Trophoblast cell (in vitro differentiated cells and primary cell): Measurements from ENCODE around the gene LIME1.

Source experiments
- DNase-seq, 2 donors: peaks; one replicate each; pipeline ENCODE4 v3.0.0-alpha.2; 2016
- H2AFZ ChIP-seq: 2 replicates; pipeline ENCODE4 v1.6.1; 2013; ENCODE audit warnings: low read length, moderate library complexity, mild to moderate bottlenecking; ENCODE audit not compliant: insufficient read depth, poor library complexity
- H2AK5ac ChIP-seq: 2 replicates; pipeline ENCODE4 v1.6.1; 2013; ENCODE audit warnings: mild to moderate bottlenecking, low read length
- H2BK120ac ChIP-seq: 2 replicates; pipeline ENCODE4 v1.6.1; 2013; ENCODE audit warnings: low read length, mild to moderate bottlenecking, moderate library complexity; ENCODE audit not compliant: insufficient read depth, poor library complexity
- H2BK12ac ChIP-seq: 2 replicates; pipeline ENCODE4 v1.6.1; 2013; ENCODE audit warnings: mild to moderate bottlenecking, low read length, moderate library complexity
- H2BK5ac ChIP-seq: 2 replicates; pipeline ENCODE4 v1.6.1; 2013; ENCODE audit warnings: low read length, low read depth, moderate library complexity, mild to moderate bottlenecking; ENCODE audit not compliant: poor library complexity
- H3K14ac ChIP-seq: 2 replicates; pipeline ENCODE4 v1.6.1; 2013; ENCODE audit warnings: mild to moderate bottlenecking, low read length
- H3K18ac ChIP-seq: 2 replicates; pipeline ENCODE4 v1.6.1; 2013; ENCODE audit warnings: mild to moderate bottlenecking, low read length
- H3K23ac ChIP-seq: 2 replicates; pipeline ENCODE4 v1.6.1; 2013; ENCODE audit warnings: low read length
- H3K27ac ChIP-seq: 2 replicates; pipeline ENCODE4 v1.5.1; 2013; ENCODE audit warnings: low read depth, mild to moderate bottlenecking, inconsistent platforms, low read length, moderate library complexity
- H3K27me3 ChIP-seq: 2 replicates; pipeline ENCODE4 v1.6.1; 2013; ENCODE audit warnings: inconsistent platforms, mild to moderate bottlenecking, low read length, moderate library complexity; ENCODE audit not compliant: insufficient read depth
- H3K36me3 ChIP-seq, 2 experiments: 1 replicate in 1 of 2; 2 replicates in 1 of 2; pipeline ENCODE4 v1.6.1; 2013; ENCODE audit warnings: low read length in 2 of 2, mild to moderate bottlenecking in 2 of 2, moderate library complexity in 1 of 2; ENCODE audit not compliant: insufficient read depth in 2 of 2, control insufficient read depth in 1 of 2
- H3K4ac ChIP-seq: 2 replicates; pipeline ENCODE4 v1.6.1; 2013; ENCODE audit warnings: low read depth, mild to moderate bottlenecking, low read length, moderate library complexity
- H3K4me1 ChIP-seq, 2 experiments: 1 replicate in 1 of 2; 2 replicates in 1 of 2; pipeline ENCODE4 v1.6.1; 2013; ENCODE audit warnings: low read length in 2 of 2, mild to moderate bottlenecking in 2 of 2, moderate library complexity in 1 of 2; ENCODE audit not compliant: insufficient read depth in 2 of 2, control insufficient read depth in 1 of 2
- H3K4me2 ChIP-seq: 2 replicates; pipeline ENCODE4 v1.6.1; 2013; ENCODE audit warnings: inconsistent platforms, mild to moderate bottlenecking, low read length, moderate library complexity
- H3K4me3 ChIP-seq: 2 replicates; pipeline ENCODE4 v1.5.1; 2013; ENCODE audit warnings: mild to moderate bottlenecking, low read depth, low read length, inconsistent platforms
- H3K79me1 ChIP-seq: one replicate; pipeline ENCODE4 v1.6.1; 2013; ENCODE audit warnings: low read length
- H3K79me2 ChIP-seq: 2 replicates; pipeline ENCODE4 v1.6.1; 2013; ENCODE audit warnings: low read length, mild to moderate bottlenecking; ENCODE audit not compliant: control insufficient read depth, insufficient read depth, poor library complexity
- H3K9ac ChIP-seq: 2 replicates; pipeline ENCODE4 v1.6.1; 2013; ENCODE audit warnings: mild to moderate bottlenecking, low read length
- H3K9me3 ChIP-seq: 2 replicates; pipeline ENCODE4 v1.6.1; 2013; ENCODE audit warnings: low read depth, mild to moderate bottlenecking, control low read depth, inconsistent platforms, low read length; ENCODE audit not compliant: insufficient read depth
- H4K12ac ChIP-seq: 2 replicates; pipeline ENCODE4 v1.6.1; 2013; ENCODE audit warnings: low read depth, mild to moderate bottlenecking, low read length, moderate library complexity
- H4K8ac ChIP-seq: 2 replicates; pipeline ENCODE4 v1.6.1; 2013; ENCODE audit warnings: low read depth, mild to moderate bottlenecking, low read length, moderate library complexity
- H4K91ac ChIP-seq: one replicate; pipeline ENCODE4 v1.6.1; 2013; ENCODE audit warnings: low read depth, mild to moderate bottlenecking, low read length, moderate library complexity
- WGBS: extraction: QIAGEN DNeasy Blood & Tissue Kit; methylation state at CpG from one replicate; pipeline ENCODE4 v1.1.7; 2013; ENCODE audit warnings: missing lambda C conversion rate; ENCODE audit not compliant: insufficient read length, insufficient coverage; ENCODE audit errors: extremely low coverage; 5-methylcytosine and 5-hydroxymethylcytosine counted together

The LIME1 gene

GRCh38 chr20:63708301-63709148 is 27.9 kb upstream of the LIME1 start:
- H3K9me3 ChIP-seq: no peaks in the 10 kb centered on the region
- H3K23ac ChIP-seq: no peak overlapping the region
- H3K4me1 ChIP-seq: peaks cover 7 to 10% of the 10 kb centered on the region in 2 experiments
- DNase-seq: peak in 1 of 2 donors; percentile 26
- peak overlapping the region; percentile 59 for H4K91ac ChIP-seq
- H3K27ac ChIP-seq: no peak overlapping the region
- no peak overlapping the region for H2BK120ac ChIP-seq
- no peak overlapping the region for H2BK12ac ChIP-seq
- no peaks in the 10 kb centered on the region for H3K27me3 ChIP-seq
- H3K4me3 ChIP-seq: peak overlapping the region; percentile 96
- H3K18ac ChIP-seq: peak overlapping the region; percentile 41
- peak overlapping the region; percentile 88 for H4K8ac ChIP-seq
- H3K14ac ChIP-seq: peak overlapping the region; percentile 68
- peaks cover 20% of the 10 kb centered on the region for H3K79me2 ChIP-seq
- H2BK5ac ChIP-seq: no peak overlapping the region
- peaks cover 51 to 54% of the 10 kb centered on the region in 2 experiments for H3K36me3 ChIP-seq
- H3K4ac ChIP-seq: peak overlapping the region; percentile 37
- peak overlapping the region; percentile 33 for H4K12ac ChIP-seq
- WGBS: no CpG with 5 or more reads among the region's 67 CpGs
- peaks cover 6% of the 10 kb centered on the region for H3K79me1 ChIP-seq
- H3K9ac ChIP-seq: peak overlapping the region; percentile 91
- peak overlapping the region; percentile 6 for H2AK5ac ChIP-seq
- H3K4me2 ChIP-seq: peak overlapping the region; percentile 74
- H2AFZ ChIP-seq: peak overlapping the region; percentile 68

GRCh38 chr20:63709149-63709527 is 27.3 kb upstream of the LIME1 start:
- Histone ChIP-seq H3K27ac (no peak overlapping the region), H3K27me3 (no peaks in the 10 kb centered on the region), H2BK120ac (no peak overlapping the region), H2BK5ac (no peak overlapping the region), H3K14ac (no peak overlapping the region), H3K4me1 (peaks cover 7 to 10% of the 10 kb centered on the region in 2 experiments), H3K23ac (no peak overlapping the region), H3K36me3 (peaks cover 48 to 52% of the 10 kb centered on the region in 2 experiments), H2BK12ac (no peak overlapping the region), H3K9me3 (no peaks in the 10 kb centered on the region), H3K4me2 (peak overlapping the region; percentile 74), H2AFZ (no peak overlapping the region), H3K4me3 (peak overlapping the region; percentile 96), H4K12ac (no peak overlapping the region), H4K91ac (no peak overlapping the region), H3K9ac (no peak overlapping the region), H2AK5ac (no peak overlapping the region), H4K8ac (no peak overlapping the region), H3K4ac (peak overlapping the region; percentile 37), H3K18ac (no peak overlapping the region), H3K79me2 (peaks cover 20% of the 10 kb centered on the region), H3K79me1 (peaks cover 6% of the 10 kb centered on the region)
- no CpG with 5 or more reads among the region's 17 CpGs for WGBS
- DNase-seq: no peak

- no peak overlapping the region for H3K4ac ChIP-seq
- WGBS: no CpG with 5 or more reads among the region's 12 CpGs
- no peak overlapping the region for H2BK120ac ChIP-seq
- peaks cover 20% of the 10 kb centered on the region for H3K79me2 ChIP-seq
- no peak overlapping the region for H2AK5ac ChIP-seq
- H3K27me3 ChIP-seq: no peaks in the 10 kb centered on the region
- H4K12ac ChIP-seq: no peak overlapping the region
- no peak overlapping the region for H3K4me2 ChIP-seq
- H4K8ac ChIP-seq: no peak overlapping the region
- no peak overlapping the region for H2AFZ ChIP-seq
- H2BK12ac ChIP-seq: no peak overlapping the region
- H3K23ac ChIP-seq: no peak overlapping the region
- no peak for DNase-seq
- no peak overlapping the region for H2BK5ac ChIP-seq
- peaks cover 7 to 10% of the 10 kb centered on the region in 2 experiments for H3K4me1 ChIP-seq
- H3K27ac ChIP-seq: no peak overlapping the region
- peaks cover 3% of the 10 kb centered on the region for H3K9me3 ChIP-seq
- H3K36me3 ChIP-seq: peaks cover 37 to 43% of the 10 kb centered on the region in 2 experiments
- H4K91ac ChIP-seq: no peak overlapping the region
- H3K18ac ChIP-seq: no peak overlapping the region
- no peak overlapping the region for H3K9ac ChIP-seq
- H3K4me3 ChIP-seq: no peak overlapping the region
- no peak overlapping the region for H3K14ac ChIP-seq
- peaks cover 6% of the 10 kb centered on the region for H3K79me1 ChIP-seq
These were observed 25.3 kb upstream of the LIME1 start for GRCh38 chr20:63711085-63711645.

- Histone ChIP-seq H2BK5ac (no peak overlapping the region), H2AFZ (no peak overlapping the region), H3K79me1 (peaks cover 6% of the 10 kb centered on the region), H3K4me2 (no peak overlapping the region), H3K9ac (no peak overlapping the region), H2BK120ac (no peak overlapping the region), H3K4ac (no peak overlapping the region), H3K79me2 (peaks cover 16% of the 10 kb centered on the region), H2BK12ac (no peak overlapping the region), H4K8ac (no peak overlapping the region), H3K27me3 (no peaks in the 10 kb centered on the region), H3K4me3 (no peak overlapping the region), H3K36me3 (peaks cover 33 to 44% of the 10 kb centered on the region in 2 experiments), H3K14ac (no peak overlapping the region), H3K9me3 (peaks cover 3% of the 10 kb centered on the region), H3K4me1 (peaks cover 7% of the 10 kb centered on the region in 2 experiments), H4K91ac (no peak overlapping the region), H3K27ac (no peak overlapping the region), H2AK5ac (no peak overlapping the region), H3K23ac (no peak overlapping the region), H3K18ac (no peak overlapping the region), H4K12ac (no peak overlapping the region)
- no peak for DNase-seq
- WGBS: no CpG with 5 or more reads among the region's 1 CpG
These were observed 24.3 kb upstream of the LIME1 start for GRCh38 chr20:63712191-63712590.
